ENCODE measurements around the gene SRGAP1. TPM values are rescaled to one million over a fixed set of nuclear protein-coding genes. Genes with fewer than 3 reads are reported as not detected.
A peak's percentile ranks its signal among the peaks of the same experiment; 100 is the strongest.
"Not testable (repeated sequence)": the region's sequence is repeated elsewhere in the genome, so short reads cannot be mapped to it uniquely, and the experiment has no call there.

The SRGAP1 gene
- total RNA-seq, 1 donor from 2014 or later = 2.0 TPM

DNA sequence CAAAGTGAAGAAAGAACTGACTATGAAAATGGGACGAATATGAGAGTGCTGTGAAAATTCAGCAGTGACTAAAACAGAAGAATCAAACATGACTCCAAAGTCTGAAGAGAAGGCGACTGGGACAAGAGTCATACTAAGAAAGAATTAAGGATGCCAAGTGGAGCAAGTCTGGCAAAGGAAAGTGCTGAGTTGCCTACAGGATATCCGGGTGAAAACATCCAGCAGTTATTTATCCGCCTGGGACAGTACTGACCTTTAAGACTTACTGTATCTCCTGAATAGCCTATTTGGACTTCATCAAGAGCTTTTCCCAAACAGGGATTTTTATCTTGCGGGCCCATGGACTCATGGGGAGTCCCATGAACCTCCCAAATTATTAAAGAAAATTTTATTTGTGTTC lies 336.5 kb downstream of the SRGAP1 start:
- ATAC-seq (ENCODE audit: poor library complexity) (peak; percentile 81), DNase-seq (no peak)
- intact Hi-C loops (cut with DNase I) = loop anchor here (5.0 kb wide), 2 partner anchors 76 to 339 kb away; partner anchors contain the start of gene SRGAP1

DNA sequence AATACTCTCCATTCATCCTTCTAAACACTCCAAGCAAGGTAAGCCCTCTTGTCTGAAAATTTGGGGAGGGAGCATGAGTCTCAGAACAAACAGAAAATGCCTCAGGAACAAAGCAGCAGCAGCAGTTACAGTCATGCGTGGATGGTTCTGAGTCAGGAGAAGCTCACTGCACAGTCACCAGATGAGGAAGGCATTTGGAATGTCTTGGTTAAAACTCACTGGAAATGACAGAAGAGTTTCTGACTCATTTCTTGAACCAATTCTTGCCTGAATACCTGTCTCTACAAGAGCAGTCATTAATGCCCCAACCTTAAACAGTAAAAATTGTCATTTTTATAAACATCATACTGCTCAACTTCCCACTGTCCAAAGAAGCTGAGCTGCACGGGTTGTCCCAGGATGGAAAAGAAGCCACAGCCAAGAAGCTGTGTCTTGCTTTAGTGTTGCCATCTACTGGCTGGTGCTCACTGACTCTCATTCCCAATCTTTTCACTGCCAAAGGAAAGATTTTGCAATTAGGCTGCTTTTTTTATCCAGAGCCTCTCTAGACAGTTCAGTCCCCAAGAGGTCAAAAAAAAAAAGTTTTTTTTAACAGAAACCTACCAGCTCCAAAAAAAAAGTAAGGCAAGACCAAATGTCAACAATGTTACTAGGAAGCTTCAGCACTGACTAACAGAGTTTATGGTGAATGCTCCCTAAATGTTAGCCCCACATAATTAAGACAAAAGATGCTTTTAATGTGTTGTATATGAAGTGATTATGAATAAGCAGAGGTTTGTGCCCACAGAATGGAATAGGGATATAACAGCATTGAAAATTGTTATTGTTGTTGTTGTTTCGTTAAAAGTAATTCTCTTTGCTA lies 337.2 kb downstream of the SRGAP1 start:
- no peak for DNase-seq
- peak; percentile 95 for ATAC-seq (ENCODE audit: poor library complexity)
- intact Hi-C loops (cut with DNase I) = loop anchor here (5.0 kb wide), 2 partner anchors 76 to 339 kb away; partner anchors contain the start of gene SRGAP1

DNA sequence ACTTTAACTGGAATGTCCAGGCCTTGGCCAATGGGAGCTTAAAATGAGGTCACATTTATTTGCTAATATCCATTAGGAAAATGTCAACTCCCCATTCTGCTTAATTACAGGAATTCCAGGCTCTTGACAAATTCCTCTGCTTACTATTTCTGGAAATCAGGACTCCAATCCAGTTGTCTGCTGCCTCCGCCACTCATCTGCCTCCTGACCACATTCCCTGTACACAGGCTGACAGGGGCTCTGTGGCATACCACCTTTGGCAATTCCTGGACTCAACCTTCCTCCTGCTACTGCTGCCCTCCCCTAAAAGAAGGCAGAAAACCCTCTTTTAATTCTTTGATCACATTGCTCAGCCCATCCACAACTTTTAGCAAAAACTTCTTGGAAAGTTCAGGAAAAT lies 339.7 kb downstream of the SRGAP1 start:
- intact Hi-C loops (cut with DNase I) = loop anchor here (5.0 kb wide), 2 partner anchors 73 to 342 kb away; partner anchors contain the start of gene SRGAP1
- ATAC-seq (ENCODE audit: poor library complexity) = no peak
- no peak for DNase-seq

DNA sequence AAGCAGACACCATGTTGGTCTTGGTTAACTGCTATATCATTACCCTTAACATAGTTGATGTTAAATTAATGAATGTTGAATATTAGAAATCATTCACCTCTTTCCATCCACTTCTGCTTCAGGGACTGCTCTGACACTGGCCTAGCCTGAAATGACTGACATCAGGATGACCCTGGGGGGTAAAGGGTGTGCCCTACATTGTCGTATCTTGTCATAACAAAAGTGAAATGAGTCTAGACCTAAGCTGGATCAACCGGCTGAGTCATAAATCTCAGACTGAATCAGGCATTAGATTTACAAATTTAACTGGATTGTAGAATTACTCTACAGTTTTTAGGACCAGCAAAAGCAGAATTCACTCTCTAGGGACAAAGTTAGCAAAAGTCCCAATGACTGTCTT lies 342.3 kb downstream of the SRGAP1 start:
- DNase-seq (no peak), ATAC-seq (ENCODE audit: poor library complexity) (no peak)
- intact Hi-C loops (cut with DNase I) = no loop called here

DNA sequence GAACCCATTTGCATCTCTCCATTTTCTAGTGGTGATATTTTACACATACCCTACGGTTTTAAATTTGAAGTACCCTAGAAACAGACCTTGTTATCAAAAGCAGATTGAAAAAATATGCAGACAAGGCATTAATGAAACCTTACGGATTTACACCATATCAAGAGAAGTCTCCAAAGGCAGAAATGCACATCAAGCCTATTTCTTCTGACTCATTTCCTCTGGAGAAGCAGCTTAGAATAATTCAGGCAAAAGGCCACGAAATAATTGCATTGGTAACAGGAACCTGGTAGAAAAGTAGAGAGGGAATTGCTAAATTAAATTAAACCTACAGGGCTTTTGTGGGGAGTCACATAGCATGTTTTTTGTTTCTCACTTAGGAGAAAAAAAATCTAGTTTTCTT lies 342.9 kb downstream of the SRGAP1 start:
- intact Hi-C loops (cut with DNase I) = no loop called here
- ATAC-seq (ENCODE audit: poor library complexity) (no peak), DNase-seq (no peak)

DNA sequence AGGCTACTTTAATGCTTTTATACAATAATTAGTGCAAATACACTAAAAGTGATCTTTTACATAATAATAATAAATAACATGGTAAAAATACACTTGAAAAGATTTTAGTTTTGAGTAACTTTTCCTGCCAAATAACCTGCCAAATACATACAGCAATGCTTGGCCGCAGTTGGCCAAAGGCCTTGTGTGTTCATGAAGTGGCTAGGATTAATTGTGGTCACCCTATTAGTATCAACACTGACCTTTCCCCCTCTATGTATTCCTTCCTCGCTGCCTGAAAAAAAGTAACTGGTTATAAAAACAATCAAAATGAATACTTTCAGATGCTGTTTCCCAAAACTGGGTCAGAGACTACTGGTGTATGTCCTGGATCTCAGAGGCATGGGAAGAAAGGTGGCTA lies 343.3 kb downstream of the SRGAP1 start:
- DNase-seq = no peak
- ATAC-seq (ENCODE audit: poor library complexity) = no peak
- intact Hi-C loops (cut with DNase I) = no loop called here

DNA sequence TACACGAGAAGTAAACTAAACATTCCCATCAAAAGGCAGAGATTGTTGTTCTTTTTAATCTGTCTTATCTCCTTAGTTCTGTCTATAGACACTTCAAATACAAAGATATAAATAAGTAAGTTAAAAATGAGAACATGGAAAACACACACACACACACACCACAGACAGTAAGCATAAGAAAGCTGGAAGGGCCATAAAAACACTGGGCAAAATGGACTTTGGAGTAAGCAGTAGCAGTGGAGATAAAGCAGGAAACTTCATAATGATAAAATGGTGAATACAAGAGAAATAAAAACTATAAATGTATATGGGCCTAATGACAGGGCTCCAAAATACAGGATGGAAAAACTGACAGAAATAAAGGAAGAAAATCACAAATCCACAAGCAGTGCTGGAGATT lies 345.0 kb downstream of the SRGAP1 start:
- no peak for DNase-seq
- intact Hi-C loops (cut with DNase I) = no loop called here
- no peak for ATAC-seq (ENCODE audit: poor library complexity)

DNA sequence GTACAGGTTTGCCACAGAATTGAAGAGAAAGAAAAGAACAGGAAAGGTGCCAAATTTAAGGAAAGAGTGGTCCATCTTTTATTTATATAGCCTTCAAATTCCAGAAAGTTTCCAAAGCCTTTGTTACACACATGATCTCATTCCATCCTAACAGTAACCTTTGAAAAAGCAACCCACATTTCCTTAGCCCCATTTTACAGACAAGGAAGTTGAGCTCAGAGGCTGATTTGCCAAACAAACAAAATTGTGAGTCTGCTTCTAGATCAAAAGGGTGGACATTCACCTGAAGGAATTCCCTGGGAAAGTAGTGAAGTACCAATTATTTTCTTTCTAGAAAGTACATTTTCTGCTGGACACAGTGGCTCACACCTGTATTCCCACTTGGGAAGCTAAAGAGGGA lies 345.6 kb downstream of the SRGAP1 start:
- DNase-seq (no peak), ATAC-seq (ENCODE audit: poor library complexity) (no peak)
- intact Hi-C loops (cut with DNase I) = no loop called here

DNA sequence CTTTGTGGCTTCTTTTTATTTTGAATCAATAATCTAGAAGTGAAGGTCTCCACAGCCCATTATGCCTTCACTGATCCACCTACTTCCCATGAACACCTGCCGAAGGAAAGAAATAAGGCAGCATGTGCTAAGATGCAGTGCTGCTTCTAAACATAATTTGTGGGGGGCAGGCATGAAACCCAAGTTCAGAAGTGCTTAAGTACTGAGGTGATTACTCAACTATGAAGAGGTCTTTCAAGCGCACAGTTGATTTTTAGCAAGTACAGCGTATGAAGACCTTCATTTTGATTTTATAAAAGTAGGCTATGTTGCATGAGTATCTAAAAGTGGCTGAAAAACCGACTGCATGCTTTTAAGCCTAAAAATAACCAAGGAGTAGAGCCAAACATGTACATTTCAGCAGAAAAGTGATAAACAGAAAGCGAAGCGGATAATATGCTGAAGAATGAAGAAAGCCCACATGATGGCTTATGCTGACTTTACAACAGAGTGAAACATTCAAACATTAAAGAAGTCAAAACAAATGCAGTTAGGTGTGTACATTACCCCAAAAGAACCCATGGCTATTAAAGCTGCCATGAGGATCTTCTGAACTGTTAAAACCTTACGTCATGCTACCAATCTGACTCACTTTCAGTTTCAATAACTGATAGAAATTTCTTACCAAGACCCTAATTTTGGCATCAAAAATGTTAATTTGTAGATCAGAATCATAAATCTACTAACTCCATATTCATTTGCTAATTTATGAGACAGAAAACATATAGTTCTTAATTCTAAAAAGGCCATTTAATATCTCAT lies 348.3 kb downstream of the SRGAP1 start:
- intact Hi-C loops (cut with DNase I) = no loop called here
- no peak for ATAC-seq (ENCODE audit: poor library complexity)
- DNase-seq = no peak

DNA sequence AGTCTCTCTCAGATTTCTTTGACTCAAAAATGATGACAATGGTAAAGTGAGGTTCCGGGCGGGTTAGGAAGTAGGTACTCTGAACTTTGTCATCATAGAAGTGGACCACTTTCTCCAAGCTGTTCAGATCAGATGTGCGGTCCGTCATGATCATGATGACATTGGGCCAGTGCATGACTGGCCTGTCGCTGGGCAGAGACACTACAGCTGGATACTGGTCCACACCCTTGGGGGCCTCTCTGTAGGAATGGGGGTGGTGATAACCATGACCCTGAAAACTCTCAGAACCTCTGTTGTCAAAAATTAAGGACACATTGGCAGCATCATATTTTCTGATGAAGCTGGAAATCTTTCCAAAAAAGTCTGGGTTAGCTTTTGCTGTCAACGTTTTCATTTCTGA lies 349.4 kb downstream of the SRGAP1 start:
- intact Hi-C loops (cut with DNase I) = no loop called here
- ATAC-seq (ENCODE audit: poor library complexity) = no peak
- no peak for DNase-seq

DNA sequence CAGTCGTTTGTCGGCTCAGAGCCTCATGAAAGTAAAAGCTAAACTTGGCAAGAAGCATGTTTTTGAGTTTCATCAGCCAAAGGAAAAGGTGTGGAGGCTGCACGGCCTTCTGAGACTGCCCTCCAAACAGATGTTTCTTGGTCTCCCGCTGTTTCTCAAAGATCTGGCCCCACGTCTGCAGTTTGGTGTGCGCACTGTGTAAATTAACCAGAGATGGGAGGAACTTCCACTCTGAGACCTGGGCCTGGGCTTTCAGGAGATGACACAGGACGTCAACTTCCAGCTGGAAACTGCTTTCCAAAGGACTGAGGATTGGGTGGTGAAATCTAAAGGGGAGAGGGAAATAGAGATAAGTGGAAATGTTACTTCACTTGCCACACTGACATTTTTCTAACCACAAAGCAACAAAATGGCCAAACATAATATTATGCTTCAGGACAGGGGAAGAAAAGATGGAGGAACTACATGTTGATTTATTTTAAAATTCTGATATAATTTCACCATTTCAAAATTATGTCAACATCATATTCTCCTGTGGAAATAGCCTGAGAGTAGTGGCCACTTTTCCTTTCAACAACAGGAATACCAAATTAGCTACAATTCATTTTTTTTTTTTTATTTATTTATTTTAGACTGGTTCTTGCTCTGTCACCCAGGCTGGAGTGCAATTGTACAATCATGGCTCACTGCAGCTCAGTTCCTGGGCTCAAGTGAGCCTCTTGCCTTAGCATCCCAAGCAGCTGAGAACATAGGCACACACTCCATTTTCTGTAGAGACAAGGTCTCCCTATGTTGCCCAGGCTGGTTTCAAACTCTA lies 350.0 kb downstream of the SRGAP1 start:
- intact Hi-C loops (cut with DNase I) = no loop called here
- ATAC-seq (ENCODE audit: poor library complexity) (peak; percentile 55), DNase-seq (no peak)

DNA sequence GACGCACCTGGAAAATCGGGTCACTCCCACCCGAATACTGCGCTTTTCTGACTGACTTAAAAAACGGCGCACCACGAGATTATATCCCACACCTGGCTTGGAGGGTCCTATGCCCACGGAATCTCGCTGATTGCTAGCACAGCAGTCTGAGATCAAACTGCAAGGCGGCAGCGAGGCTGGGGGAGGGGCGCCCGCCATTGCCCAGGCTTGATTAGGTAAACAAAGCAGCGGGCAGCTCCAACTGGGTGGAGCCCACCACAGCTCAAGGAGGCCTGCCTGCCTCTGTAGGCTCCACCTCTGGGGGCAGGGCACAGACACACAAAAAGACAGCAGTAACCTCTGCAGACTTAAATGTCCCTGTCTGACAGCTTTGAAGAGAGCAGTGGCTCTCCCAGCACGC lies 351.3 kb downstream of the SRGAP1 start:
- intact Hi-C loops (cut with DNase I); DNase-seq: not testable (repeated sequence)

DNA sequence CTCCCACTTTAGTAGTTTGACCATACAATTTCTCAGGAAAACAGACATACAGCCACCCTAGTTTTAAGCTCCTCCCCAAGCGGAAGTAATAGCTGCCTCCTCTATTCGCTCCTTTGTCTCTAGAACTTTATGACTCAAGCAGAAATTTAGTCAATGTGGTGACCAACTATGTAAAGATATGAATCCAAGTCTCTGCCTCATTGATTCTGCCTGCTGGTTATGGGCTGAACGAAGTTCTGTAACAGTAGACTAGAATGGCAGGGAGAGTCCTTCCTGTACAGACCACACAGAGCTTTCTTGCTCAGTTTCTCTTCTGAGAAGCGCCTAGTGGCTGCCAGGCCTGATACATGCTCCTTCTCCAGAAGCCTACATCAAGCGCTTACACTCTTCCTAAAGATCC lies 358.5 kb downstream of the SRGAP1 start:
- intact Hi-C loops (cut with DNase I) = no loop called here
- no peak for DNase-seq
- no peak for ATAC-seq (ENCODE audit: poor library complexity)

More for the DNA sequence above, 351.3 kb downstream of the SRGAP1 start:
- ATAC-seq (ENCODE audit: poor library complexity) = not testable (repeated sequence)

DNA sequence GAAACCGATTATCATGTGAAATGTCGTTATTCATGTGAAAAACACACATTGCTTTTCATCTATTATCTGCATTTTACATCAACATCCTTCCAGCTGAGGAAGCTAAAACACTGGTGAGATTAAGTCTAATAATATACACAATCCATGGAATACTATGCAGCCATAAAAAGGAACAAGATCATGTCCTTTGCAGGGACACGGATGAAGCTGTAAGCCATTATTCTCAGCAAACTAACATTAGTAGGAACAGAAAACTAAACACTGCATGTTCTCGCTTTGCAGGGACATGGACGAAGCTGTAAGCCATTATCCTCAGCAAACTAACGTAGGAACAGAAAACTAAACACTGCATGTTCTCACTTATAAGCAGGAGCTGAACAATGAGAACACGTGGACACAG lies 359.3 kb downstream of the SRGAP1 start:
- intact Hi-C loops (cut with DNase I) = no loop called here
- no peak for ATAC-seq (ENCODE audit: poor library complexity)
- DNase-seq = no peak

DNA sequence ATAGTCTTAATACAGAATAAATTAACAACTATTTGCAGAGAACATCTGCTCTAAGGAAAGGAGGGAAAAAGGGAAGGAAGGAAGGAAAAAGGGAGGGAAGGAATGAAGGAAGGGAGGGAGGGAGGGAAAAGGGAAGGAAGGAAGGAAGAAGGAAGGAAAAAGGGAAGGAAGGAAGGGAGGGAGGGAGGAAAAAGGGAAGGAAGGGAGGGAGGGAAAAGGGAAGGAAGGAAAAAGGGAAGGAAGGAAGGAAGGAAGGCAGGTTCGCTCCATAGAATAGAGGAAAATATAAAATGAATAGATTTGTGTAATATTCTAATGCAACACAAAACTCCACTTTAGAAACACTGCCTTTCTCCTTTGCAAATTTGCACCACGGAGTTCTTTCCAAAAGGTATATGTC lies 361.0 kb downstream of the SRGAP1 start:
- intact Hi-C loops (cut with DNase I) = no loop called here
- ATAC-seq (ENCODE audit: poor library complexity) (no peak), DNase-seq (no peak)

DNA sequence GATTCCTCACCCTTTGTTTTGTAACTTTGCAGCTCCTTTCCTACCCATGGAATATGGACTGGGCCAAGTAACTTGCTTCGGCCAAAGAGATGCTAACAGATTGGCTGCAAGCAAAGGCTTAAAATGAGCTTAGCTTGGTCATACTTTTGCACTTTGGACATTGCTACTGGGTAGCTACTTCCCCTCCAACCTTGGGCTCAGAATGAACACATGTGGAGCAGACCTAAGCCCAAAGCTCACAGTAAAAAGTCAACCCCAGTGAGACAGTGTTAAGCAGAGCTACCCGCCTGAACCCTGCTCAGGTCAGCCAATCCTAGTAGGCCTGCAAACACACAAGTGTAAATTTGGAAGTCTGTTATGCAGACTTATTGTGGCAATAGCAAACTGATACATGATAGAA lies 363.0 kb downstream of the SRGAP1 start:
- ATAC-seq (ENCODE audit: poor library complexity) (no peak), DNase-seq (no peak)
- intact Hi-C loops (cut with DNase I) = no loop called here
